Stimulated activated CD4-positive, alpha-beta T cell treated with anti-CD3 and anti-CD28 coated beads, Interleukin-1b, Interleukin-23, amount 100 ng/mL, for 24 hours (primary cell): Measurements from ENCODE around the gene C11orf91.

Source experiments
- DNase-seq, 4 experiments: peaks; one replicate each; pipeline ENCODE4 v3.0.0-alpha.2; 2020; ENCODE audit warnings: low read depth in 4 of 4, low spot score in 1 of 4

C11orf91 gene

GRCh38 chr11:33651990-33652389 lies 48.6 kb downstream of the C11orf91 start:
- DNase-seq = no peak

GRCh38 chr11:33651555-33651954 lies 49.1 kb downstream of the C11orf91 start:
- no peak for DNase-seq

- no peak for DNase-seq
Observed at GRCh38 chr11:33649944-33650343, 50.7 kb downstream of the C11orf91 start.
